Measurements from ENCODE around the gene PYGL. TPM values are rescaled to one million over a fixed set of nuclear protein-coding genes. Genes with fewer than 3 reads are reported as not detected.

Gene PYGL
- total RNA-seq, 1 donor from 2014 or later: 5.8 TPM

DNA sequence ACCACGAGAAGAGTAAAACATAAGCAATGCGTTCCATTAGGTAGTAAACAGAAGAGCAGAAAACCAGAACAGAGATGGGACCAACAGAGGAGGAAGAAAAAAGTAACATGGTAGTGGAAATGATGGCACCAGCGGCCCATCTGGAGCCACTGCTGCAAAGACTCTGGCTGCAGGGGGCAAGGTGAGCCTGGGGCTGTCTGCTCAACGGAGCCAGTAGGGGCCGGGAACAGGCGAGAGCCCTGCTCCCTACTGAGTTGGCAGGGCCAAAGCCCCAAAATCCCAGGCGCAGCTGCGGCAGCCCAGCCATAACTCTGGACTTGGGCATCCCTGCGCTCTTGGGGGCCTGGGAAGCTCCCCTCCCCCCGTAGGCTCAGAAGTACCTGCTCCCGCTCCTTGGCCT lies 28.5 kb upstream of the PYGL start:
- Histone ChIP-seq H3K4me1 (no peaks in the 10 kb centered on the region), H3K27me3 (ENCODE audit: low read depth) (no peaks in the 10 kb centered on the region), H3K36me3 (no peaks in the 10 kb centered on the region), H3K27ac (replicated peaks) (no peak overlapping the region), H3K9me3 (replicated peaks) (no peaks in the 10 kb centered on the region), H3K4me3 (no peak overlapping the region)
- TF ChIP-seq, protein P1, sequence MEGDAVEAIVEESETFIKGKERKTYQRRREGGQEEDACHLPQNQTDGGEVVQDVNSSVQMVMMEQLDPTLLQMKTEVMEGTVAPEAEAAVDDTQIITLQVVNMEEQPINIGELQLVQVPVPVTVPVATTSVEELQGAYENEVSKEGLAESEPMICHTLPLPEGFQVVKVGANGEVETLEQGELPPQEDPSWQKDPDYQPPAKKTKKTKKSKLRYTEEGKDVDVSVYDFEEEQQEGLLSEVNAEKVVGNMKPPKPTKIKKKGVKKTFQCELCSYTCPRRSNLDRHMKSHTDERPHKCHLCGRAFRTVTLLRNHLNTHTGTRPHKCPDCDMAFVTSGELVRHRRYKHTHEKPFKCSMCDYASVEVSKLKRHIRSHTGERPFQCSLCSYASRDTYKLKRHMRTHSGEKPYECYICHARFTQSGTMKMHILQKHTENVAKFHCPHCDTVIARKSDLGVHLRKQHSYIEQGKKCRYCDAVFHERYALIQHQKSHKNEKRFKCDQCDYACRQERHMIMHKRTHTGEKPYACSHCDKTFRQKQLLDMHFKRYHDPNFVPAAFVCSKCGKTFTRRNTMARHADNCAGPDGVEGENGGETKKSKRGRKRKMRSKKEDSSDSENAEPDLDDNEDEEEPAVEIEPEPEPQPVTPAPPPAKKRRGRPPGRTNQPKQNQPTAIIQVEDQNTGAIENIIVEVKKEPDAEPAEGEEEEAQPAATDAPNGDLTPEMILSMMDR (IDR thresholded peaks at IDR 0.05; ENCODE audit: borderline replicate concordance): no peak
- no peak for DNase-seq
- intact Hi-C loops (cut with micrococcal nuclease): no loop called here

DNA sequence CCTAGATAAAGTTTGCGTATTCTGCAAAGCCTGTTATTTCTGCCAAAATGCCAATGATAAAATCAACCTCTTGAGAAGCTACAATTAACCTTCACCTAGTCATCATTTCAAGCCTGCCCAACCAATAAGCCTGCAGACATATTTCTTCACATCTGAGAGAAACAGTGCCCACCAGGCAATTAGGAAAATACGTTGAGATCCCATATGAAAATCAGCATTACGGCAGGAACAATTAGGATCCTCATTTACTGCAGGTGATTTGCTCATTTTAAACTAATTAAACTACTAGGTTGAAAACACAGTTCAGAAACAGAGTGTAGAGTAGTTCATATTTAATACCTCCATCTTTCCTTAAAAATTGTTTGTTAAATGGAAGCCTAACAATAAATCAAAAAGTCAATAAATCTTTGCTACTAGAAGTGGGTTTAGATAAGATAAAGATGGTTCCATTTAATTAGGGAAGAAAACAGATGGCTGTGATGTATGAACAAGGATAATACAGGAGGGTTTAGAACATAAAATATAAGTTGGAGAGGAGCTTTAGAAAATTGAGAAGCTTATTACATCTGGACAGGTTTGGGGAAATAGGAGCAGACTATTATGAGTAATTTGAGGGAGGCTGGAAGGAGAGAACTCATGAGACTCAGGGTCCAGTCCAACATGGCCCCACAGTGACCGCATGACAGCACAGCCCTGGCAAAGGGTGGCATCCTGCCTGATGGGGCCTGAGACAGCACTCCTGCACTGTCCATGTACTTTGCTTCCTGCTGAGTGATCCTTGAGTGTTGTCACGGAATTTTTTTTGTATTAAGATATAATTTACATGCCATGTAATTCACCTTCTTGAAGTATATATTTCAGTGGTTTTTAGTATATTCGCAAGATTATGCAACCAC lies 26.9 kb upstream of the PYGL start:
- H3K27me3 ChIP-seq (ENCODE audit: low read depth): no peaks in the 10 kb centered on the region
- H3K9me3 ChIP-seq (replicated peaks): no peaks in the 10 kb centered on the region
- no peak for DNase-seq
- intact Hi-C loops (cut with micrococcal nuclease): no loop called here
- H3K27ac ChIP-seq (replicated peaks): no peak overlapping the region
- no peaks in the 10 kb centered on the region for H3K4me1 ChIP-seq
- no peaks in the 10 kb centered on the region for H3K36me3 ChIP-seq
- TF ChIP-seq, protein P1 (IDR thresholded peaks at IDR 0.05; ENCODE audit: borderline replicate concordance): no peak
- no peak overlapping the region for H3K4me3 ChIP-seq

DNA sequence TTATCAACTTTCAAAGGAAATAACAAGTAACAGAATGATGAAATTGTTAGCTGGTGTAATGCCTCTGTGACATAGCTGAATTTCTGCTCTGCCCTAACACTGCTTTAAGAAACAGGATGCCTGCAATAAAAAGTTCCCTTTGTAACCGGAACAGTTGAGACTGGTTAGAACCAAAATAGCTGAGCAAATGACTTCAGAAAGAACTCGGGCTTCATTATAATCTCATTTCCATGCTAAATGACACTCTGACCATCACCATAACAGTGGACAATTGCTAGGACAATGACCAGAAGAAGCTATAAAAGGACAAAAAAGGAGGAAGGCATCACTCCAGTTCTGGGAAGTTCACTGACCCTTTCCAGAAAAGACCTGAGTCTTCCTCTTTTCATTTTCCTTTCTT lies 23.5 kb upstream of the PYGL start:
- H3K4me3 ChIP-seq: no peak overlapping the region
- no peak for DNase-seq
- no peaks in the 10 kb centered on the region for H3K9me3 ChIP-seq (replicated peaks)
- no peak overlapping the region for H3K27ac ChIP-seq (replicated peaks)
- no peaks in the 10 kb centered on the region for H3K36me3 ChIP-seq
- no peaks in the 10 kb centered on the region for H3K4me1 ChIP-seq
- no peaks in the 10 kb centered on the region for H3K27me3 ChIP-seq (ENCODE audit: low read depth)
- TF ChIP-seq, protein P1 (IDR thresholded peaks at IDR 0.05; ENCODE audit: borderline replicate concordance): no peak
- intact Hi-C loops (cut with micrococcal nuclease): no loop called here

DNA sequence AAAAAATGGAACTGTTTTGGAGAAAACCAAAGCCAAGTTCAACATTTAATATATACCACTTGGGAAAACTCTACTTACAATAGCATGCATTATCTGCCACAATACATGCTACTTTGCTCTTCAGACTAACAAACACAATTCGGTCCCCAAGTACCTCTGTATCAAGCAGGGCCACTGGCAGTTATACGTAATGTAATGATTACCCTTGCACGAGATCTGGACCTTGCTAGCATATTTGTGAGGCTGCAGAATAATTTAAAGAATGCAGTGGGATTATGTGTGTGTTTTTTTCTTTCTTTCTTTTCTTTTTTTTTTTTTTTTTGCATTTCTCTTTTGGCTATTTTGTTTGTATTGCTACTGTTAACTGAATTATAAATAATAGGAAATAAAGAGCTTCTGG lies 22.8 kb upstream of the PYGL start:
- no peak overlapping the region for H3K27ac ChIP-seq (replicated peaks)
- TF ChIP-seq, protein P1 (IDR thresholded peaks at IDR 0.05; ENCODE audit: borderline replicate concordance): no peak
- no peak for DNase-seq
- no peak overlapping the region for H3K4me3 ChIP-seq
- intact Hi-C loops (cut with micrococcal nuclease): no loop called here
- H3K4me1 ChIP-seq: no peaks in the 10 kb centered on the region
- H3K9me3 ChIP-seq (replicated peaks): no peaks in the 10 kb centered on the region
- no peaks in the 10 kb centered on the region for H3K27me3 ChIP-seq (ENCODE audit: low read depth)
- H3K36me3 ChIP-seq: no peaks in the 10 kb centered on the region

DNA sequence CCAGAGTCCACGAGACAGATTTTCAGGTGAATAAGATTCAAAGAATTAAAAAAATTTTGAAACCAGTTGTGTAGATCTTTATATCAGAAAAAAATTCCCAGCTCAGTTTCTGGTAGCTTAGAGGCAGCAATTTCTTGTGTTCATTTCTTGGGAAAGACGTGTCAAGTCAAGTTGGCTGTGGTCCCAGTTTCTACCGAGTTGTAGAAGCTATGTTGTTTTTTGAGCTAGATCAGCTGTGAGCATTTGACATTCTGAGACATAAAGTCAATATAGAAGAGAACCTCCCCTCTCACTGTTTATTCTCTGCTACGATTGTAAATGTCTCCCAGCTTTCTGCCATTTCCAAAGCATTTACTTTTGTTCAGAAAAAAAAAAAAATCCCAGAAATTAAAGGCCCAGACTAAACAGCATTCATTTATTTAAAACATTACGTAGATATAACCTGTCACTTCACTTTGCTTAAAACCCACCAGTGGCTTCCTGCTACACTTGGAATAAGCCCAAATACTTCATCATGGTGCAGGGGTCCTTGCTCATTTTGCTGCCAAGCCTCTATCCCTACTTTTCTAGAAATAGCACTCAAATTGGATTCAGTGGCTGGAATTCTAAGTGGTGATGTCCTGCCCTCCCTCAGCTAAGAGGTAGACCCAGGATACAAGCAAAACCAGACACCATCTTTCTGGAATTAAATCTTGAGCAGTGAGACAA lies 20.6 kb upstream of the PYGL start:
- DNase-seq: no peak
- TF ChIP-seq, protein P1 (IDR thresholded peaks at IDR 0.05; ENCODE audit: borderline replicate concordance): no peak
- intact Hi-C loops (cut with micrococcal nuclease): no loop called here
- H3K27me3 ChIP-seq (ENCODE audit: low read depth): no peaks in the 10 kb centered on the region
- H3K27ac ChIP-seq (replicated peaks): no peak overlapping the region
- no peaks in the 10 kb centered on the region for H3K9me3 ChIP-seq (replicated peaks)
- no peaks in the 10 kb centered on the region for H3K4me1 ChIP-seq
- no peaks in the 10 kb centered on the region for H3K36me3 ChIP-seq
- H3K4me3 ChIP-seq: no peak overlapping the region
